ENCODE results near the gene PPP2R2C. TPM values are rescaled to one million over a fixed set of nuclear protein-coding genes. Genes with fewer than 3 reads are reported as not detected.

PPP2R2C gene
- total RNA-seq, 1 experiment from 2014 or later: 8.1 TPM

DNA sequence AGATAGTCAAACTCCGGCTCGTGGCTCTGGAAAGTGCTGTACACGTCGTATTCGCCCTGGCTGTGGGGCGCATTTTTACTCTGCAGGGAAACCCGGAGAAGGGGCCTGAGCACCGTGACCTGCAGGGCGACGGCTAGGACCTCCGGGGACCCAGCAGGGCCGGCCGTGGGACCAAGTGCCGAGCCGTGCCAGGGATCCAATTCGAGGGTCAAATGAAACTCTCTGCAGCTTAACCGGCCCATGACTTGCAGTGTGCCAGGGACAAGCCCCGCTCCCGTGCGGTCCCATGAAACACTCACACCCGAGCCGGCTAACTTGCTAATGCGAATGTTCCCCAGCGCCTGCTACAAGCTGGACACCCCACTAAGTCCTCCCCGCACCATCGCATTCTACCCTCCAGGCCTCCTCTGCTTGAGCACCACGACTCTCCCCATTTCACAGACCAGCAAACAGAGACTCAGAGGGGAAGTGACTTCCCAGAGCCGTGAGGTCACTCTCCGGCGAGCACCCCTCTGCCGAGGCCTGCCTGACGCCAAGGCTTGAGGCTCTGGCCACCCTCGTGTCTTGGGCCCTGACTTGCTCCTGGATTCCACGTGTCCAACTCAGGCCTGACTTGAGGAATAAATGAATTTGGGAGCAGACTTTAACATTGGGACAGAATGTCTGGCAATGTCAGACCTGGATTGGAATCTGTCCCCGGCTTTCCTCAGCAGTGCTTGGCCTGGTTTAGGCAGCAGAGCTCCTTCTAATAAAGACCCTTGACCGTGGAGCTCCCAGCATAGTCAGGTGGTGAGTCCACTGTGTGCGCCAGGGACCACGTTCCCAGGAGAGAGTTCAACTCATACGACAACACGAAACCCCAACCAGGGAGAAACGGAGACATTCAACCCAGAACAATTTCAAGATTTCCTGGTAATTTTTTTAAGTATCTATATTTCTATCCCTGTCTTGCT lies 93.6 kb downstream of the PPP2R2C start:
- WGBS (ENCODE audit: extremely low coverage, insufficient read length, low lambda C conversion rate): no CpG with 5 or more reads among the region's 41 CpGs
- Mint-ChIP-seq H3K36me3 (ENCODE audit: insufficient read depth in 1 of 3, low read depth in 3 of 3) (no peaks in the 10 kb centered on the region), H3K27ac (peak overlapping the region in 1 of 3 experiments; percentile 17; a peak in 1 of 7 replicates), H3K27me3 (ENCODE audit: low read depth) (peaks cover 2% of the 10 kb centered on the region; the same call in 1 of the 2 replicates), H3K4me3 (no peak overlapping the region), H3K4me1 (peaks cover 11 to 53% of the 10 kb centered on the region in 2 experiments), H3K9me3 (no peaks in the 10 kb centered on the region)
- Histone ChIP-seq H3K27me3 (ENCODE audit: insufficient read depth, low read length) (no peaks in the 10 kb centered on the region), H3K79me1 (ENCODE audit: insufficient read depth, low read depth, low read length, poor library complexity, severe bottlenecking) (no peaks in the 10 kb centered on the region), H4K20me1 (ENCODE audit: control insufficient read depth, insufficient read depth, insufficient read length) (no peaks in the 10 kb centered on the region), H2AFZ (ENCODE audit: low read length) (no peak overlapping the region), H3K23me2 (ENCODE audit: insufficient read length, low read depth, low read length, poor library complexity, severe bottlenecking) (no peaks in the 10 kb centered on the region), H2AK5ac (ENCODE audit: insufficient read length, low read length) (no peak overlapping the region), H4K91ac (ENCODE audit: insufficient read length, low read depth, low read length) (no peak overlapping the region), H3K56ac (ENCODE audit: insufficient read length, low read depth, low read length) (no peak overlapping the region), H3K23ac (ENCODE audit: insufficient read length, low read depth, low read length) (no peak overlapping the region), H3K9ac (ENCODE audit: extremely low read depth, insufficient read length, low read length) (no peak overlapping the region), H3K4me2 (ENCODE audit: insufficient read depth, insufficient read length, low read length) (no peak overlapping the region), H3K4ac (ENCODE audit: low read depth, low read length) (no peak overlapping the region), H3T11ph (ENCODE audit: low read length) (no peak overlapping the region), H2BK120ac (ENCODE audit: low read depth, low read length, poor library complexity, severe bottlenecking) (no peak overlapping the region), H3K18ac (ENCODE audit: insufficient read length, low read depth, low read length) (no peak overlapping the region), H3K9me3 (ENCODE audit: control insufficient read depth, low read depth, low read length) (no peaks in the 10 kb centered on the region), H3K14ac (ENCODE audit: insufficient read depth, low read length) (no peak overlapping the region; the same call in 1 of the 2 replicates), H2BK12ac (ENCODE audit: insufficient read length, low read depth, low read length) (no peak overlapping the region), H3K79me2 (ENCODE audit: insufficient read depth, low read length) (no peaks in the 10 kb centered on the region), H2BK5ac (ENCODE audit: insufficient read length, low read length) (no peak overlapping the region), H4K8ac (replicated peaks; ENCODE audit: insufficient read length, low read depth, low read length) (no peak overlapping the region), H3K4me1 (ENCODE audit: insufficient read depth, low read length) (no peaks in the 10 kb centered on the region), H3K27ac (ENCODE audit: insufficient read length, low read depth, low read length) (no peak overlapping the region), H4K5ac (ENCODE audit: insufficient read length, low read depth, low read length) (no peak overlapping the region), H2BK15ac (ENCODE audit: low read depth, low read length) (no peak overlapping the region), H2BK20ac (ENCODE audit: low read depth, low read length, poor library complexity, severe bottlenecking) (no peak overlapping the region)
- no peak for DNase-seq
- TF ChIP-seq, protein P1, sequence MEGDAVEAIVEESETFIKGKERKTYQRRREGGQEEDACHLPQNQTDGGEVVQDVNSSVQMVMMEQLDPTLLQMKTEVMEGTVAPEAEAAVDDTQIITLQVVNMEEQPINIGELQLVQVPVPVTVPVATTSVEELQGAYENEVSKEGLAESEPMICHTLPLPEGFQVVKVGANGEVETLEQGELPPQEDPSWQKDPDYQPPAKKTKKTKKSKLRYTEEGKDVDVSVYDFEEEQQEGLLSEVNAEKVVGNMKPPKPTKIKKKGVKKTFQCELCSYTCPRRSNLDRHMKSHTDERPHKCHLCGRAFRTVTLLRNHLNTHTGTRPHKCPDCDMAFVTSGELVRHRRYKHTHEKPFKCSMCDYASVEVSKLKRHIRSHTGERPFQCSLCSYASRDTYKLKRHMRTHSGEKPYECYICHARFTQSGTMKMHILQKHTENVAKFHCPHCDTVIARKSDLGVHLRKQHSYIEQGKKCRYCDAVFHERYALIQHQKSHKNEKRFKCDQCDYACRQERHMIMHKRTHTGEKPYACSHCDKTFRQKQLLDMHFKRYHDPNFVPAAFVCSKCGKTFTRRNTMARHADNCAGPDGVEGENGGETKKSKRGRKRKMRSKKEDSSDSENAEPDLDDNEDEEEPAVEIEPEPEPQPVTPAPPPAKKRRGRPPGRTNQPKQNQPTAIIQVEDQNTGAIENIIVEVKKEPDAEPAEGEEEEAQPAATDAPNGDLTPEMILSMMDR (conservative IDR thresholded peaks at IDR 0.05): no peak

All from H9 (cell line).